Stimulated activated CD4-positive, alpha-beta T cell treated with anti-CD3 and anti-CD28 coated beads, Interleukin-4, amount 100 ng/mL, for 24 hours (primary cell): ENCODE results near the gene ADAMTSL2.

Source experiments
- DNase-seq: peaks from one replicate; pipeline ENCODE4 v3.0.0-alpha.2; 2020

Gene ADAMTSL2

DNA sequence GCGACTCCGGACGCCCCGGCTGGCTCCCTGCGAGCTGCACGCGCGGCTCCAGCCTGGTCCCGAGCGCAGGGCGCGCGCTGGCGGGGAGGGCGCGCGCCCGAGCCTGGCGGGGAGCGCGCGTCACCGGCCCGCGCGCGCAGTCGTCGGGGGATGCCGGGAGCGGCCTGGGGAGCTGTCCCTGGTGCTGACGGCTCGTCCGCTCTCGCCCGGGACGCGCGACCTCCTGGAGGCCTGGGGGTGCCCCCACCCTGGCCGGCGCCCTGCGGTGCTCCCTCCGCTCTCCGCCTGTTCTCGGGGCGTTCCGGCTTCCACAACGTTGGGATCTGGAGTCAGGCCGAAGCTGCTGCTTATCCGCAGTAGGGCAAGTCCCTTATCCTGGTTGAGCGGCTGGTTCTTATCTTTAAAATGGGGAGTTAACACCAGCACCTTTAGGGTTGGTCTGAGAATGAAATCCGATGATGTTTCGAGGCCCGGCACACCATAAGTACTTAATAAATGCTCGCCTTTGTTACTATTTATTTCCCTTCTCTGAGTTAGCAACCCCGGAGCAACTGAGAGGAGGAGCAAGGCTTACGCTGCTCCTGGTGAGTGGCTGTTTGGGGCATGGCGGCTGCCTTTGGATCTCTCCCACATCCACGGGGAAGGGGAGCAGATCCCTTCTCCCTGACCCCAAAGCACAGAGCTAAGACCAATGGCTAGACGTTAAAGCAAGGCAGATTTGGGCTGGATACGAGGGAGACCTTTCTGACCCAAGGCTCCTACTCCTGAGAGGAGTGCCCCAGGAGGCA lies 75.0 kb downstream of the ADAMTSL2 start, which contains the start of gene FAM163B:
TSS of gene FAM163B (minus strand) at position 79 of the 788 bp plus-strand sequence. CDS start 29,166 bp downstream, outside the sequence.
- DNase-seq = peak; percentile 36

DNA sequence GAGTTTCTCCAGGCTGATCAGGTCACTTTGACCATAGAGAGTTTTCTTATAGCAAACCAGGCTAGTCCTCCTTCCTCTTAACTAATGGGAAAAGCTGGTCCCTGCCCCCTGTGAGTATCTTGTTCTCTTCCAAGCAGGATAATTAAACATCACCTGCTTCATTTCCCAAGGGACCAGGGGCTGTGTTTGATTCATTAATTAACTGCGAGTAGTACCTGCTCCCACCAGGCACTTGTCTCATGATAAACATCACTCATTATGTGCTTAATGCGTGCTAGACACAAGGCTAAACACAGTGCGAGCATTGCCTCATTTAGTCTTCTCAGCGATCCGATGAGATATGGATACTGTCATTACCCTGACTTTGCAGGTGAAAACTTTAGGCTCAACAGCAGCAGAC lies 76.3 kb downstream of the ADAMTSL2 start:
- no peak for DNase-seq

DNA sequence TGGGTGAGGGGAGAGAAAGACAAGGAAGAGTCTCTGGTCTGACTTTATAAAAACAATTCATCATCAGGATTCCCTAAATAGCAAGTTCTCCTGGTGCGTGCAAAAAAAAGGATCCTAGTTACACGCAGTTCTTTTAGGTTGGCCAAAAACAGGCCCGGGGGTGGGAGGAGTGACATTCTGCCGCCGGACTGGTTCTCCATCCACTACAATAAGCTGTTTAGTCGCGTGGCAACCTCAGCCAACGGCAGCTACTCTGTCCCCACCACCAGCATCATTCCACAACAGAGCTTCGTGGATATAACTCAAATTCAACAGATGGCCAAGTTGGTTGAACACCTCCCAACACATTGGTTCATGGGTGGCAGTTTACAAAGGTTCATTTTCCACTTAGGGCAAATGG lies 77.5 kb downstream of the ADAMTSL2 start:
- no peak for DNase-seq

DNA sequence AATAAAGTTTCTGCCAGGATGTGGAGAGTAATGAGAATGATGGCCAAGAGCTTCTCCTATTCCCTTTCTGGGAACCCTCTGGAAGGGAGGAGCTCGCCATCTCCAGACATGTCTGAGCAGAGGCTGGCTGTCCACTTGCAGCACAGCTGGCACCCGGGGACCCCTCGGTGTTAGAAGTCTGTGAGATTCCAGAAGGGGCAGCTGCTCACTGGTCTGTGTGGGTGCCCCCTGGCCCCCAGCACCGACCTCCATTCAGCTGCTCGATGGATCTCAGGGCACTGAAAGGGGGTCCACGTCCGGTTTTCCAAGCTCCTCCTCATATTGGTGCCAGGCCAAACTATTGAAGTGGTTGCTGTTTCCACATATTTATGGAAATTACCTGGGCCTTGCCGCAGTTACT lies 78.3 kb downstream of the ADAMTSL2 start:
- no peak for DNase-seq

DNA sequence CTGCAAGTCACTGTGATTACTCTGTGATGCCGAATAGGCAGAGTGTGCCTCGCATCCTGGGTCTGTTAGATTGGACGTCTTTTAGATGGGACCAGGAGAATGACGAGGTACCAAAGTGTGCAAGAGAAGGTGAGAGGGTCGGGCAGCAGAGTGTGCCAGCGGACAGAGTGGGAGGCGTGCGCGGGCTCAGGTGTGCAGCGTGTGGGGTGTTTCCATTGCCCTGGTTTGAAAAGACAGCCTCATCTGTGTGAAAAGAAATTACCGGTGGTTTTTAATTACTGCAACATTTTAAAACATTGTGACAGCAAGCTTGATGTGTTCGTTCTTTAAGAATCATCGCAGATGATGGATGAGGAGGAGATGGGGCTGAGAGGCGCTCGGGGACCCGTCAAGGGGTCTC lies 78.9 kb downstream of the ADAMTSL2 start:
- DNase-seq = no peak

DNA sequence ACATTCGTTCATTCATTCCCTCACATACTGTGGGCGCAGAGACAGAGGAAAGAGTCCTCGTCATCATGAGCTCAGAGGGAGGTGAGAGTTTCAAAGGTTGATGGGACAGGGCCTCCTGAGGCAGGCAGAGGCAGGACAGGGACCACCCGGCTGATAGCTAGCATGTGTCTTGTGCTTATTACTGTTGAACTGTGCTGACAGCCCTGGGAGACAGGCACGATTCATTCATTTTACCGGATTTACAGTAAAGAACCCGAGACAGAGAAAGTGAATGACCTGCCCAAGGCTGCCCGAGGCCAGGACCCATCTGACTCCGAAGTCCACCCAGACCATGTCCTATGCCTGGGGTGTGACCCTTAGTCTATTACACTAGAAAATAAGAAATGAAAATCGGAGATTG lies 79.6 kb downstream of the ADAMTSL2 start:
- DNase-seq = no peak

DNA sequence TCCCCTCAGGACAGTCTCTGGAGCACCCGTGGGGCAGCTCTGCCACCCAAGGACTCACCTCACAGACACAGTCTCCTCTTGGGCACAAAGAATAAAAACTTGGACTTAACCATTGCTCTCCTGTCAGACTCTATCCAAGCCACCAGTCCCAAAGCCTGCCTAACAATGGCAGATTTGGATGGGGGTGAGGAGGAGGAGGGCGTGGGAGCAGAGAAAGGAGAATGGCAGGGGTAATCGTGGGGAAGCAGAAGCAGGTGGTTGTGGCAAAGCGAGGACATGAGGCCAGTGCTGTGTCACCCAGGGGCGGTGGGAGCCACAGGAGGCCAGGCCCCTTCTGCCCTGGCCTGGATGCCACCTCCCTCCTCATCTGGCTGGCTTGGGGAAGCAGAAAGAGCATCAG lies 80.2 kb downstream of the ADAMTSL2 start:
- DNase-seq = no peak

DNA sequence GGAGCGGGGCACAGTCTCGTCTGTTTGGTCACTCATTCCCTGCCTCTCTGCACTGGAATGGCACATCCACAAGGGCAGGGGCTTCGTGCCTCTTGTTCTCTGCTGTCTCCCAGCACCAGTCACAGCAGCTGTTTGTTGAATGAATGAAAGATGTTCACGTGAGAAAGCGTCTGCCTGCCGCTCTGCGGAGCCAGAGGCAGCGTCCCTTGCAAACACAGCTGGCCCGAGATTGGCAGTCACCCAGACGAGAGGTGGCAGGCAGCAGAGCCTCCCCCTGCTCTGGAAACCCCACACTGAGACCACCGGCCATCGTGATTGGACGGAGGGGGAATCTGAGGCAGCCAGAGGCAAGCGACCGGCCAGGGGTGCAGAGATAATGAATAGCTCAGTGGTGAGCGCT lies 80.7 kb downstream of the ADAMTSL2 start:
- DNase-seq = no peak

DNA sequence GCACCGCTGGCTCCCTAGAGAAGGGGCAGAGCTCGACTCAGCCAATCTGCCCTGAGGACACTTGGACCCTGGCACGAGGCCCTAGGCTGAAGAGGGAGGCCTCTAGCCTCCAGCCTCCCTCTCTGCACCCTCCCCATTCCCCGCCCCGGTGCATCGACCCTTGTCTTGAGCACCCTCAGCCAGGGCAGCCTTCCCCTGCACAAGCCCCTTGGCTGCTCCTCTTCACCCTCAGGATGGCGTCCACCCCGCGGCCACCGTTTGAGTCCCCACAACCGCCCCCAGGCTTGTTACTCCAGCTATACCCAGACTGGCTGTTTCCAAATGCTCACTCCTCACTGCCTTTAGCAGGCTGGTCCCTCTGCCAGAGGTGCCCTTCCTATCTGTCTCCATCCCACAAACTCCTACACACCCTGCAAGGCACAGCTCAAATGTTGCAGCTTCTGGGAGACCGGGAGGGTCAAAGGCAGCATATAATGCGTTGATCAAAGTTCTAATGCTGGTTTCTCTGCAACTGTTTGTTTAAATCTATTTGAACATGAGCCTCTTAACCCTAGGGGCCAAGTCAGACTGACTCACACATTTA lies 81.2 kb downstream of the ADAMTSL2 start:
- DNase-seq = no peak

DNA sequence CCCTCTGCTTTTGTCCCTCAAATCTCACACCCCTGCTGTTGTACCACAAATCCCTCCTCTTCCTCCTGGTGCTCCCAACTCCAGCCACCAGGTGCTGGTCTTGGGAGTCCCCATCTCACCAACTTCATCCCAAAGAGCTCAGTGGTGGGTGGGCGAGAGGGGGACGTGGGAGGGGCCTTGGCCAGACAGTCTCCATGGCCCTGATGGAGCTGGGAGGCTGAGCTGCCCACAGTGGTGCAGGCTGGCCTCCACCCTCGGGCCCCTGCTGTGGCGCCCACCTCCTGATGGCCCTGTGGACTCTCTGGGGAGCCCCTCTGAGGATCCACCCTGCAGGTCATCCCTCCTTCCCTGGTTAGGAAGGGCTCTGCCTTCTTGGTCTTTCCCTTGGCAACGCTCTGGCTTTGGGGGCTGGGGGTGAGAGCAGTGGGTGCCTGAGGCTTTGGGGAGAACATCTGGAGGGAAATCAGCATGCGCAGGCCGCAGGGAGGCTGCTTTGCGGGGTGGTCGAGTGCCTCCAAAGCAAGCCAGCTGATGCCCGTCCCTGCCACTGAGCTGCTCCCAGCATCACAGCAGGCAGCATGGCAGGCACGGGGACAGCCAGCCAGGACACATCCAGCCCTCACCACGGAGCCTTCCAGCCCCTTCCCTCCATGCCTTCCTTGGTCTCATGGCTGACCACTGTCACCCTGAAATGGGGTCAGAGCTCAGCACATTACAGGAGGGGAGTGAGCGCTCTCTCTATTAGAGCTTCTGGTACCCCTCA lies 82.3 kb downstream of the ADAMTSL2 start:
- no peak for DNase-seq

DNA sequence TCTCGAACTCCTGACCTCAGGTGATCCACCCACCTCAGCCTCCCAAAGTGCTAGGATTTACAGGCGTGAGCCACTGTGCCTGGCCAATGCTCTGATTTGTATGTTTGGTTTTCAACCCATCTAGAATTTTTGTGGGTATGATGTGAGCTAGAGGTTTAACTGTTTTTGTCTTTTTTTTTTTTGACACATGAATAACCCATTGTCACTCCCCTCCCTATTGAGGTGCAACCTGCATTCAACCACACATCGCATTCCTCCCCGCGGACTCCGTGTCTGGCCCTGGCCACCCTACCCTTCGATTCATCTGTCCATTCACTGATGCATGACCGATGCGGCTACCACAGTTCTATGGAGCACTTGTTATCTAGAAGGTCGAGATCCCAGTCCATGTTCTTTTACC lies 84.2 kb downstream of the ADAMTSL2 start:
- no peak for DNase-seq

DNA sequence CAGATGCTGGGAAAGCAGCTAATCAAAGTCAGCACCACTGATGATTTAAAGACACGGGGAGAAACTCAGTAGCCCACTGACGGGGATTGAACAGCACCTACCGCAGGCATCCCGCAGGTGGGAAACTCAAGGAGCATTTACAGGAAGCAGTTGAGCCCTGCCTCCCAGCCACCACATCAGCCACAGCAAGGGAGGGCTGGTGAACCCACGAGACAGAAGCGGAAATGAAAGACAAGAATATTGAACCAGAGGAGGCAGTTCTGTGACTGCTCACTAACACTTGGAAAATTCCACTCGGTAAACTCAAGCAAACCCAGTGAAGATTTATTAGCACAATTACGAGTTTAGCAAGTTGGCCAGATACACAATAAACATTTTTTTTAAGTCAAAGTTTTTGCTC lies 85.3 kb downstream of the ADAMTSL2 start:
- peak; percentile 49 for DNase-seq

DNA sequence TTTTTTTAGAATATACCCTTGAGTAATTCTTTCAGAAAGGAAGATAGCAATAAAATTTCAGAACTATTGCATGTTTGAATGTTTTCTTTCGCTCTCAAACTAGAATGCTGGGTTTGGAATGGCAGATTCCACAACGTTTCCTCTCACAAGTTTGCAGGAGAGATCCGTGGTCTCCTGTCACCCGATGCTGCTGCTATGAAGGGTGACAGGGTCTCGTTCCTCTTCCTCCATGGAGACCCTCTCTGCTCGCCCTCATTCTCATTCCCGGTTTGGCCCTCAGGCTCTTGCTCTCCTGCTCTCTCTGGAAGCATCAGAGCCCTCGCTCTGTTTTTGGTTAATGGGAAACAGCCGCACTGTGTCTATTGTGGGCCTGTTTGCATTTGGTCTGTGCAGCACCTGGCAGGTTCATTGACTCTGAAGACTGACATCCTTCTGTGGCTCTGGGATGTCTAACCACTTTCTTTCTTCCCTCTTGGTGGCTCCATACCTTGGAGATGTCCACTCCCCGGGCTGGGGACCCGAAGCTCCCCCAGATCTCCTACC lies 87.3 kb downstream of the ADAMTSL2 start:
- no peak for DNase-seq

DNA sequence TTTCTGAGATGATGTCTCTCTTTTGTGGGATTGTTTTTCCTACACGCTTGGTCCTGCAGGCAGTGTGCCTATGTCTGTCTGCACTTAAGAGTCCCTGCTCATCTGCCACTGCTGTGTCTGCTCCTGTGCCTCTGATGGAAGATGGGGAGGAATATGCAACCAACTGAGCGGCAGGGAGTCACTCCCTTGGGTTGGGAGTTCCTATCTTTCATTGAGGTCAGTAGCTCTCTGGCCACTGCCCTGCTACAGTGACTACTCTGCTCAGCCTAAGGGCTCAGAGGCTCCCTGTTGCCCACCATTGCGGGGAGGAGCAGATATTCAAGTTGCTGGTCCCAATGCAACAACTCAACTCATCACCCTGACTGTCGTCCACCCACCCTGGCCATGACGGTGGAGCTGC lies 88.1 kb downstream of the ADAMTSL2 start:
- DNase-seq = no peak
